Activated T-cell treated with anti-CD3 and anti-CD28 coated beads for 24 hours (primary cell): ENCODE results near the gene C2CD4C.
"Not testable (repeated sequence)": the region's sequence is repeated elsewhere in the genome, so short reads cannot be mapped to it uniquely, and the experiment has no call there.

Experiments used
- DNase-seq: peaks from one replicate; pipeline ENCODE4 v3.0.0-alpha.2; 2020; ENCODE audit warnings: low read depth

The C2CD4C gene

GRCh38 chr19:364496-365287, 44.3 kb downstream of the C2CD4C start:
- DNase-seq: no peak

- DNase-seq: no peak
These were observed 46.3 kb downstream of the C2CD4C start for GRCh38 chr19:362683-363082.

- DNase-seq: no peak
These were observed 46.8 kb downstream of the C2CD4C start for GRCh38 chr19:362154-362553.

GRCh38 chr19:359653-359925, 49.4 kb downstream of the C2CD4C start:
- no peak for DNase-seq

GRCh38 chr19:355536-355935, 53.4 kb downstream of the C2CD4C start:
- DNase-seq: not testable (repeated sequence)
